Eye (tissue), 1 donor: ENCODE data around the gene BCL11B.

Source experiments
- DNase-seq: peaks from one replicate; pipeline ENCODE4 v3.0.0-alpha.2; 2015

The BCL11B gene

DNA sequence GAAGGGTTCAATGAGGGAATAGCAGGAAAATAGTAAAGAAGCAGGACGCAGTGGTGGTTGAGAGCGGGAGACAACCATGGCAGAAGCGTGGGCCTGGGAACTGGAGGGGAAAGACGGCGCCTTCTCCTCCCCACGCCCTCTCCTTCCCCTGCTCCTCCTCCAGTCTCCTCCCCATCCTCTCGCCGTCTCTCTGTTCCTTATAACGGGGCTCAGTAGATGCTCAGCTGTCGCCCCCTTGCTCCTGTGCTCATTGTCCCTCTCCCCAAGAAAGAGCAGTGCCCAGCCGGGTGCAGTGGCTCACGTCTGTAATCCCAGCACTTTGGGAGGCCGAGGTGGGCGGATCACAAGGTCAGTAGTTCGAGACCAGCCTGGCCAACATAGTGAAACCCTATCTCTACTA, 142.0 kb downstream of the BCL11B start:
- no peak for DNase-seq

DNA sequence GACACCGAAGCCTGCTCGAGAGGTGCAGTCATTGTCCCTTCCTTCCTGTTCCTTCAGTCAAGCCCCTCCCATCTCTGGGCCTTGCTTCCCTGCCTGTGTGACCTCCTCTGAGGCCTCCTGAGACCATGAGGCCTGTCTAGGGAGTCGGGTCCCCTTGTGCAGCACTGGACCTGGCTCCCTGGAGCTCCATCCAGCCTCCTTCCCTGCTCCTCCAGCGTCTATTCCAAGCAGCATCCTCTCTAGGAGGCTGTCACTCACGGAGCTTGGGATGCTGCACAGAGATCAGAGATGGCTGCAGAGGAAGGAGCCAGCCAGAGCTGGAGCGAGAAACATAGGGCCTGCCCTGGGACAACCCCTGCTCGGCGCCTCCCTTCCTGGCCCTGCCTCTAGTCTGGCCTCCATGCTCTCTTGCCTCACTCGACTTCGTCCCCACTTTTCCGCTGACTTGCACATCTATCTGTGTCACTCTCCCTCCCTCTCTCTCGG, 142.7 kb downstream of the BCL11B start:
- no peak for DNase-seq

DNA sequence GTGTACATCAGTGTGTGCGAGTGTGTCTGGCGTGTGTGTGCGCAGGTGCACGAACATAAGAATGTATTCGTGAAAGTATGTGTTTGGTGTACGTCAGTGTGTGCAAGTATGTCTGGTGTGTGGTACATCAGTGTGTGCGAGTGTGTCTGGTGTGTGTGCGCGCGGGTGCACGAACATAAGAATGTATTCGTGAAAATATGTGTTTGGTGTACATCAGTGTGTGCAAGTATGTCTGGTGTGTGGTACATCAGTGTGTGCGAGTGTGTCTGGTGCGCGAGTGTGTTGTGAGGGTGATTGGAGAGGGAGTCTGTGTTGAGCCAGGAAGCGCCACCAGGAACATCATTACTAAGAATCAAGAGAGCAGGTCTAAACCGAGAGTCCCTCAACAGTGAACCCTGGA, 143.8 kb downstream of the BCL11B start:
- DNase-seq = no peak

DNA sequence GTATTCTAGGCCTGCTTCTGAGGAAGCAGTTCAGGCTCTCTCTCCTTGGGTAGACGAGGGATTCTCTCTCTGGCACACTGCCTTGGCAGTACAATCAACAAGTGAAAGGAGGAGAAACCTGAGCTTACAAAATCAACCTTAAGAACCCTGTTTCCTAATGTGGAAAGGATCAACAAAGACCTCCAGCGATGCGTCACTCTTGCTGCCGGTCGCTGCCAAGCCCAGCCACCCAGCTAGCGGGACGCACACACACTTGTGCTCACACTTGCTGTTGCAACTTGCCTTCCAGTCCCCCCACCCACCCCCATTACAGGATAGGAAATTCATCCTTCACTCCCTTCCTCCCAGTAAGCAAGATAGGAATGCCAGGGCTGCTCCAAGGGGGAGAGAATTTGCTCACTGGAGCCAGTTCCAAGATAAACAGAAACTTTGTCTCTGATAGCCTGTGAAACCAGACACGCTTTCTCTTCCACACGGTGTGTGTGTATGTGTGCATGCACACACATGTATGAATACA, 144.3 kb downstream of the BCL11B start:
- peak; percentile 59 for DNase-seq

DNA sequence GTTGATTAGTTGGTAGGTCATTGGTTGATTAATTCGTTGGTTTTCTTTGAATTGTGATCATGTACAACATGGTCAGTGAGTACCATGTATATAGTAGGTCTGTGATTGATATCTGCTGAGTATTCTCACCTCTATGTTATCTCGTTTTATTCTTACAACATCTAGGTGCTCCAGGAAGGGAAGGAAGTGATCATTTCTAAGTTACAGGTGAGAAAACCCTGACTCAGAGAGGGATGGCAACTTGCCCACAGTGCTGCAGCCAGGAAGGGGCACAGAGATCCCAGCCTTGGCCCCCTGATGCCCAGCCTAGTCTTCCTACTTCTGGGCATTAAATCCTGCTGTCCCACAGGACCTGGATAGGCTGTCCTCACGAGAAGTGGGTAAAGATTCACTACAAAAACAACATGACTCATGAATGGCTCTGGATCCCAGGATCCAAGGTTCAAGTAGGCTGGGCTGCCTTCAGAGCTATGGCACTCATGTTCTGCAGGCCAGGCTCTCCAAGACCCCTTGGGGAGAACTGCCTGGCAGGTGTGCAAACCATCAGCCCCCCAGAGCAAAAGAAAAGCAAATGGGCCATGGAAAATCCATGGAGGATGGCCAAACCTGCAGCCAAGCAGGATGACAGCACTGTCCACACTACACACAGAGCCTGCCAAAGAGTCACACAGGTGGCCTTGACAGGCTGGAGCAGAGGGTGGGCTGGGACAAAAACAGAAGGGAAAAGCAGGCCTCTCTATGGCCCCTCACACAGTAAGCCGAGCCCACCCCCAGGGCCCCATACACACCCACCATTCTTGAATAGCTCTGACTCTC, 146.2 kb downstream of the BCL11B start:
- no peak for DNase-seq

DNA sequence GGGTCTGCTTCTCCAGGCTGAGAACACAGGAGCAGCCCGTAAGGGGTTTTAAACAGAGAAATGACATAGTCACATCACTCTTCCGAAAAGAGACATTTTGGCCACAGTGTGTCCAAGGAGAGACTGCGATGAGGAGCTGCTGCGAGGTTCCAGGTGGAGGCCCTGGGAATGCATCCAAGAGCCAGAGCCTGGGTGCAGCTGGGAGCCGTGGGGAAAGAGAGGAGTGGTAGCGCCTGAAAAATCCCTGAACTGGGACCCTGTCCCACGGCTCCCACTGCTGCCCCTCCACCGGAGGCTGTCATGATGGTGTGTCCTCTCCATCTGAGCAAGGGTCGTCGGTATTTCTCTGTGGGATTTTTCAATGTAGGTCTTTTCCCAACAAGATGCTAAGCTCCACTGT, 146.9 kb downstream of the BCL11B start:
- no peak for DNase-seq

DNA sequence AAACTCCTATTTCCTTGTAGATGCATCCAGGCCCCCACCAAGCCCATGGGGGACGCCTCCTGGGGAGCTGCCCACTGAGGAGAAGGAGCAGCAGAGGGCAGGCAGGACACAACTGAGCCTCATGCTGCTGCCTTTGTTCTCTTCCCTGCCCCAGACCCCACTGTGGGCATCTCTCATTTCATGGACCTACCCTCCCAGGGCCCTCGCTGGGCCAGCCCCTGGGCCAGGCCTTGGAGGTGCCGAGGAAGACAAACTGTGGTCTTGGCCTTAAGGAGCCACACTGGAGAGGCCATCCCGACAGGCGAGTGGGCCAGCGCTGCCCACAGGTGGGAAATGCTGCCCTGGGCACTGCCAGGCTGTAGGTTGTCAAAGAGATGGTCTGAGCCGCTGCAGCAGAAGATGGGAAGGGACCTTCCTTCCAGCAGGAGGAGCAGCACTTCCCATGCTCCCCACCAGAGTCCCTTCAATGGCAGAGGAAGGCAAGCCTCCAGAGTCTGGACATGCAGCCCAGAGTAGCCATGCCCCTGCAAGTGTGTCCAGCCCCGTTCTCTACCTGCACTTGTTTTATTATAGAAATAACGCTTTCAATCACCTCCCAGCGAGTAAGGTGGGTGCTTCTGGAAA, 147.4 kb downstream of the BCL11B start:
- DNase-seq = no peak

DNA sequence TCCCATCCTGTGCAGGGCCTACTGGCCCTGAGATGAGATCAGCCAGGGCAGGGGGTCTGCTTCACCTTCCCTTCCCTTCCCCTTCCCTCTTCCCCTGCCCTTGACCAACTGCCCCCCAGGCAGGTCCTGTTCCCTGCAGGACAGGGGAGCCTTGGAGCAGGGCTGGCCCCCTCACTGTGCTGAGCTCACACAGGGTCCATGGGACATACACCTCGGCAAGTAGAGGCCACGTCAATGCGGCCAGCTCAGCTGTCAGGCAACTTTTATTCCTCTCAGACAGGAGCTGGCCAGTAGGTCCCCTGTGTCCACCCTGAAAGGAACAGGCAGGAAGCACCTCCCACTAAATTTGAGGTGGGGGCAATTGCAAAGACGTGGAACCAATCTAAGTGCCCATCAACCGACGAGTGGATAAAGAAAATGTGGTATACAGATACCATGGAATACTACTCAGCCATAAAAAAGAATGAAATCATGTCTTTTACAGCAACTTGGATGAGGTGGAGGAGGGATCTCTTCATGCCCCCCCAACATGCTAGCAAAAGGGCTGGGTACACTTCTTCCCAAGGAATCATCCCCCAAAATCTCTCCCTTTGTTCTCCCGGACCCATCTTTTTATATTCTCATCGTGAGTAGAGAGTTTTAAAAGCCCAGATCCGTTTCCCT, 148.7 kb downstream of the BCL11B start:
- DNase-seq = no peak

DNA sequence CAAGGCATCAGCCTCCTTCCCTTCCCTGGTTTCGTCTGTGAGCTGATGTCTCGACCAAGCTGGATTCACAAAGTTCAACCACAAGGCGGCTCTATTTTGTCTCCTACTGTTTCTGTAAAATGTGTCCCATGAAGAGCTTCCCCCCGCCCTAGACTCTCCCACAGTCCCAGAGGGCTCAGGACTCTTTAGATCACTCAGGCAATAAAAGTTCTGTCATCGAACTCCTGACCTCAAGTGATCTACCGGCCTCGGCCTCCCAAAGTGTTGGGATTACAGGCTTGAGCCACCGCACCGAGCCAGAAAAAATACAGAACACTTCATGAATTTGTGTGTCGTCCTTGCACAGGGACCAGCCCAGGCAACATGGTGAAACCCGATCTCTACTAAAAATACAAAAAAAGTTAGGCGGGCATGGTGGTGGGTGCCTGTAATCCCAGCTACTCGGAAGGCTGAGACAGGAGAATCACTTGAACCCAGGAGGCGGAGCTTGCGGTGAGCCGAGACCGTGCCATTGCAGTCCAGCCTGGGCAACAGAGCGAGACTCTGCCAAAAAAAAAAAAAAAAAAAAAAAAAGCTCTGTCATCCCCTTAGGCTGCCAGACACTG, 149.4 kb downstream of the BCL11B start:
- DNase-seq = no peak

DNA sequence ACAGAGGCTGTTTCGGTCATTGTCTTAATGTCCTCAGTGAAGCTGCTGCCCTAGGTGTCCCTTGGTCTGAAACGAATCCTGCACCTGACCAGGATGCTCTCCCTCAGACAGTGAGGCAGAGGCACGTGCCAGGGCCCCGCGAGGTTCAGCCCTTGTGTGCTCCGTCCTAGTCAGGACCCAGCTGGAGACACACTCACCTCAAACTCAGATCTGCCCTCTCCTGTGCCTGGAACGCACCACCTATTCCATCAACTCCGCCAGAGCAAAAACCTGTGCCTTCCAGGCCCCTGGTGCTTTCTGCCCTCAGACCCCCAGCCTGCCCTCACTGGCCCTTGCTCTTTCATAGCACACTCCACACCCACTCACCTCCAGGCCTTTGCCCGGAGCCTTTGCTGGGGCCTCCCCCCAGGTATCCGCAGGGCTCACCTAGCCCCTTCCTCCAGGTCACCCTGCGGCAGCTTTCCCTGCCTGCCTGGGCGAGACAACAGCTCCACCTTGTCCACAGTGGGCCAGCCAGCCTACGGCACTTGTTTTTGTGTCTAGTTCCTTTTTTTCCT, 150.6 kb downstream of the BCL11B start:
- DNase-seq = no peak

DNA sequence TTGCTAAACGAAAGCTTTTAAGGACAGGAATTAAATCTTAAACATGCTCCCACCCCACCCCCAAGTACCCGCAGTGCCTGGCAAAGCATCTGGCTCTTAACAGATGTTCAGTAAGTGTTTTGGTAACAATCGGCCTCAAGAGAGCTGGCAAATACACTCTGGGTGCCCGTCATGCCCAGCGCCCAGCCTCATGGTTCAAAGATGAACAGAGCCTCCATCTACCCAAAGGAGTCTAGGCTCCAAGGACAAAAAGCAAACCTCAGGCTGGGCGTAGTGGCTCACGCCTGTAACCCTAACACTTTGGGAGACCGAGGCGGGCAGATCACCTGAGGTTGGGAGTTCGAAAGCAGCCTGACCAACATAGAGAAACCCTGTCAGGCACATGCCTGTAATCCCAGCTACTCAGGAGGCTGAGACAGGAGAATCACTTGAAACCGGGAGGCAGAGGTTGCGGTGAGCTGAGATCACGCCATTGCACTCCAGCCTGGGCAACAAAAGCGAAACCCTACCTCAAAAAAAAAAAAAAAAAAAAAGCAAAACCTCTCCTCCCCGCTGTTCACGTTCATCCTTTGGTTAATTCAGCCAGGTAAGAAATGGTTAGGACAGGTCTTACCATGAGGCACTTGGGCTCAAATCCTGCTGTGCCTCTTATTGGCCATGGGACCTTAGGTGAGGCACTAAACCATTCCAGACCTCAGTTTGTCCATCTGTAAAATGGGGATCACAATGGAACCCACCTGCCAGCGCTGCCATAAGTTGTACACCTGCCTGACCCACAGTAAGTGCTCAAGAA, 151.3 kb downstream of the BCL11B start:
- DNase-seq = no peak

DNA sequence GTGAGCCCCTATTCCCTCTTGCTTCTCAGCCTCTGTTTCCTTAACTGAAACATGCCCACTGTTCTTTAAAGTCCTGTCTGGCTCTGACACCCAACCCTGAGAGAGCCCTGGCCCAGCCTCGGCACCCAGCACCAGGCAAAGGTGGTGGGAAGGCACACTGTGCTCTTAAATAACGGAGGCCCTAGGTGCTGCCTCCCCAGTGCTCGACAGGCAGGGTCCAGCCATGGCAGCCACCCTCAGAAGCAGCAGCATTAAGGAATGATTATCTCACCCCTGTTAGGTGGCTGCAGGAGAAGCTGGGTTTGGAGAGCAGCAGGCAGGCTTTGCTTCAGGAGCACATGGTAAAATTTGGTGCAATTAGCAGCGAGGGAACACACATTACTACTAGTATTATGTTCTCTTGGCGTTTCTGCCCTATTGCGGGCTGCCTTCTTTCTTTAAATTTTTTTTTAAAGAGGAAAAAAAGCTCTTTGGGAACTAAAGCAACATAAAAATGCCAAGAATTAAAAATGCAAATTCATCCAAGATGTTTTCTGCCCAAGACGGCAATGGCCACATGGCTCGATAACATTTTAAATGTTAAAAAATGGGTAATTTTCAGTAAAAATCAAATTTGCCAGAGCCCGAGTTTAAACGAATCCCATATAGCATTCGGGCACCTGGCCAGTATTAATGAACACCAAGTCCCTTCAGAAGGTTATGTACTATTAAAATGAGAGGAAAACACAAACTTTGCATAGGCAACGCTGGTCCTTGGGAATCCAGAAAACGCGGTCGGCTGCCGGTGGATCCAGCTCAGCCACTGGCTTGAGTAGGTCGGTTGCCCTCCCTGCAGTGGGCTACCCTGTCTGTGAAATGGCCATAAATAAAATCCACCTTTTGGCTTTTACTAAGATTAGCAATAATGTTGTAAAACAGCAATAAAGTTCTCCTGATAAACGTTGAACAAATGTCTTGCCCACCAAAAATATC, 152.2 kb downstream of the BCL11B start:
- DNase-seq = peak; percentile 17
